Smooth muscle cell (in vitro differentiated cells): ENCODE results near the gene KCNJ9. TPM values are rescaled to one million over a fixed set of nuclear protein-coding genes. Genes with fewer than 3 reads are reported as not detected.

Source experiments
- DNase-seq: peaks from one replicate; lab custom pipeline; 2025; ENCODE audit not compliant: unreplicated experiment; lab: John Stamatoyannopoulos, UW
- H2AFZ ChIP-seq: fragments of 200-600 bp; sonication (generic); 2 replicates; pipeline ENCODE4 v1.6.0; 2016; ENCODE audit warnings: antibody characterized with exemption, low read depth, mild to moderate bottlenecking
- H3F3A ChIP-seq: fragments of 200-600 bp; sonication (generic); 2 replicates; pipeline ENCODE4 v1.6.0; 2017; ENCODE audit warnings: antibody characterized with exemption, low read depth
- H3K27ac ChIP-seq: fragments of 200-600 bp; sonication (generic); 2 replicates; pipeline ENCODE4 v1.5.1; 2016; ENCODE audit warnings: low read depth, mild to moderate bottlenecking
- H3K27me3 ChIP-seq: fragments of 200-600 bp; sonication (generic); 2 replicates; pipeline ENCODE4 v1.6.1; 2016; ENCODE audit warnings: low read depth, mild to moderate bottlenecking
- H3K36me3 ChIP-seq: fragments of 200-600 bp; sonication (generic); 2 replicates; pipeline ENCODE4 v1.5.1; 2016; ENCODE audit warnings: low read depth
- H3K4me1 ChIP-seq: fragments of 200-600 bp; sonication (generic); 2 replicates; pipeline ENCODE4 v1.5.1; 2016; ENCODE audit warnings: low read depth
- H3K4me2 ChIP-seq: fragments of 200-600 bp; sonication (generic); 2 replicates; pipeline ENCODE4 v1.6.0; 2016; ENCODE audit warnings: mild to moderate bottlenecking
- H3K4me3 ChIP-seq: fragments of 200-600 bp; sonication (generic); 2 replicates; pipeline ENCODE4 v1.5.1; 2016; ENCODE audit warnings: mild to moderate bottlenecking
- H3K79me2 ChIP-seq: fragments of 200-600 bp; sonication (generic); 2 replicates; pipeline ENCODE4 v1.6.0; 2016; ENCODE audit warnings: low read depth, mild to moderate bottlenecking
- H3K9ac ChIP-seq: fragments of 200-600 bp; sonication (generic); 2 replicates; pipeline ENCODE4 v1.6.0; 2016; ENCODE audit warnings: low read depth
- H3K9me3 ChIP-seq: fragments of 200-600 bp; sonication (generic); replicated peaks from 2 replicates; pipeline ENCODE4 v1.5.1; 2016; ENCODE audit warnings: low read depth
- H4K20me1 ChIP-seq: fragments of 200-600 bp; sonication (generic); 2 replicates; pipeline ENCODE4 v1.6.0; 2016; ENCODE audit warnings: low read depth
- CTCF ChIP-seq: fragments of 200-600 bp; sonication (generic); IDR thresholded peaks from 2 replicates; pipeline ENCODE4 v1.5.1; 2017; ENCODE audit warnings: borderline replicate concordance, mild to moderate bottlenecking, antibody characterized with exemption; ENCODE audit not compliant: insufficient read depth, poor library complexity, severe bottlenecking
- WGBS: methylation state at CpG from one replicate; pipeline ENCODE4 v1.1.7; 2016; ENCODE audit warnings: low lambda C conversion rate; 5-methylcytosine and 5-hydroxymethylcytosine counted together
- polyA plus RNA-seq: library from polyadenylated mRNA; unstranded; fragments of >200 nt; fragmentation: Nextera tagmentation; extraction: Ambion mirVana; gene quantifications from 2 replicates; pipeline ENCODE4 v1.2.1, GENCODE V29; 2016
- total RNA-seq: library from RNA; depleted of rRNA; stranded (reverse); fragments of >200 nt; gene quantifications from 2 replicates; pipeline ENCODE4 v1.2.3, GENCODE V29; 2014

KCNJ9 gene
- total and polyA plus RNA-seq, 2 experiments from 2014 or later, result not detected

GRCh38 chr1:160082487-160082886 is 1.1 kb downstream of the KCNJ9 start:
- Histone ChIP-seq H3K27ac (no peak overlapping the region), H3K79me2 (no peaks in the 10 kb centered on the region), H3K27me3 (peaks cover 73% of the 10 kb centered on the region), H2AFZ (no peak overlapping the region), H3K4me3 (no peak overlapping the region), H3F3A (no peaks in the 10 kb centered on the region), H3K9me3 (no peaks in the 10 kb centered on the region), H4K20me1 (no peaks in the 10 kb centered on the region), H3K36me3 (no peaks in the 10 kb centered on the region), H3K4me2 (no peak overlapping the region), H3K9ac (no peak overlapping the region), H3K4me1 (no peaks in the 10 kb centered on the region)
- 57% methylated on average over 2 of the region's 2 CpGs for WGBS
- no peak for DNase-seq
- no peak for TF ChIP-seq CTCF

GRCh38 chr1:160082926-160083325 is 1.6 kb downstream of the KCNJ9 start:
- no peak for DNase-seq
- no peak for TF ChIP-seq CTCF
- no peaks in the 10 kb centered on the region for H3F3A ChIP-seq
- peaks cover 73% of the 10 kb centered on the region for H3K27me3 ChIP-seq
- no peak overlapping the region for H3K4me3 ChIP-seq
- H4K20me1 ChIP-seq, result no peaks in the 10 kb centered on the region
- H3K9me3 ChIP-seq, result no peaks in the 10 kb centered on the region
- H3K4me1 ChIP-seq, result no peaks in the 10 kb centered on the region
- no peak overlapping the region for H3K27ac ChIP-seq
- H2AFZ ChIP-seq, result no peak overlapping the region
- no peaks in the 10 kb centered on the region for H3K79me2 ChIP-seq
- no peak overlapping the region for H3K4me2 ChIP-seq
- no peaks in the 10 kb centered on the region for H3K36me3 ChIP-seq
- no peak overlapping the region for H3K9ac ChIP-seq
- 57% methylated on average over 3 of the region's 3 CpGs for WGBS

GRCh38 chr1:160083968-160084770 is 2.8 kb downstream of the KCNJ9 start:
- WGBS, result 39% methylated on average over 95 of the region's 96 CpGs
- DNase-seq, result no peak
- no peaks in the 10 kb centered on the region for H3K79me2 ChIP-seq
- no peak overlapping the region for H3K9ac ChIP-seq
- peak; percentile 65 for TF ChIP-seq CTCF
- peaks cover 63% of the 10 kb centered on the region for H3K27me3 ChIP-seq
- peak overlapping the region; percentile 82 for H3K4me2 ChIP-seq
- H3F3A ChIP-seq, result no peaks in the 10 kb centered on the region
- peak overlapping the region; percentile 35 for H3K4me3 ChIP-seq
- no peak overlapping the region for H3K27ac ChIP-seq
- no peaks in the 10 kb centered on the region for H4K20me1 ChIP-seq
- no peak overlapping the region for H2AFZ ChIP-seq
- no peaks in the 10 kb centered on the region for H3K9me3 ChIP-seq
- no peaks in the 10 kb centered on the region for H3K4me1 ChIP-seq
- H3K36me3 ChIP-seq, result no peaks in the 10 kb centered on the region
